SU-DHL-6 (cell line): ENCODE data around the gene TXLNB.

Experiments used
- H2AFZ ChIP-seq: fragments of 200-600 bp; sonication (generic); 2 replicates; pipeline ENCODE4 v1.6.1; 2014; ENCODE audit warnings: low read depth, mild to moderate bottlenecking, moderate library complexity, mixed read lengths, antibody characterized with exemption, low read length; ENCODE audit not compliant: severe bottlenecking
- H3F3A ChIP-seq: fragments of 200-600 bp; shearing (Covaris generic); 2 replicates; pipeline ENCODE4 v1.6.0; 2016; ENCODE audit warnings: antibody characterized with exemption, mild to moderate bottlenecking; ENCODE audit not compliant: insufficient read depth
- H3K27ac ChIP-seq: fragments of 200-600 bp; sonication (generic); 2 replicates; pipeline ENCODE4 v1.5.1; 2016; ENCODE audit warnings: low read depth, mild to moderate bottlenecking, low read length, moderate library complexity, mixed read lengths
- H3K27me3 ChIP-seq: fragments of 200-600 bp; sonication (generic), shearing (Covaris generic); 2 replicates; pipeline ENCODE4 v1.6.0; 2014; ENCODE audit warnings: mild to moderate bottlenecking, low read length
- H3K36me3 ChIP-seq: fragments of 200-600 bp; sonication (generic); 2 replicates; pipeline ENCODE4 v1.6.1; 2014; ENCODE audit warnings: mild to moderate bottlenecking, low read length, mixed read lengths
- H3K4me2 ChIP-seq: fragments of 300-600, 200-600 bp; shearing (Covaris generic), sonication (generic); 2 replicates; pipeline ENCODE4 v1.6.0; 2014; ENCODE audit warnings: low read length, low read depth, mild to moderate bottlenecking; ENCODE audit not compliant: poor library complexity, severe bottlenecking
- H3K4me3 ChIP-seq: fragments of 200-600 bp; sonication (generic); 2 replicates; pipeline ENCODE4 v1.5.1; 2014; ENCODE audit warnings: antibody characterized with exemption, low read length, mild to moderate bottlenecking, mixed read lengths; ENCODE audit not compliant: insufficient read depth, poor library complexity, severe bottlenecking
- H3K79me2 ChIP-seq: fragments of 200-600 bp; sonication (generic); 2 replicates; pipeline ENCODE4 v1.6.1; 2014; ENCODE audit warnings: mild to moderate bottlenecking, low read length, moderate library complexity; ENCODE audit not compliant: insufficient read depth
- H3K9ac ChIP-seq: fragments of 200-600 bp; sonication (generic); 2 replicates; pipeline ENCODE4 v1.7.0; 2014; ENCODE audit warnings: mild to moderate bottlenecking, low read length
- H3K9me2 ChIP-seq: fragments of 200-600 bp; sonication (generic); replicated peaks from 2 replicates; pipeline ENCODE4 v1.6.1; 2014; ENCODE audit warnings: low read length; ENCODE audit not compliant: insufficient read depth
- H3K9me3 ChIP-seq: fragments of 200-600 bp; sonication (generic); 2 replicates; pipeline ENCODE4 v1.6.1; 2014; ENCODE audit warnings: low read length, mixed read lengths; ENCODE audit not compliant: insufficient read depth
- H4K20me1 ChIP-seq: fragments of 200-600 bp; sonication (generic); 2 replicates; pipeline ENCODE4 v1.6.1; 2014; ENCODE audit warnings: low read depth, mild to moderate bottlenecking, antibody characterized with exemption, low read length, moderate library complexity, mixed read lengths
- CTCF ChIP-seq: fragments of 200-600 bp; sonication (generic); IDR thresholded peaks from one replicate; pipeline ENCODE4 v1.5.1; 2017; ENCODE audit warnings: antibody characterized with exemption, mild to moderate bottlenecking, low read length, moderate library complexity; ENCODE audit not compliant: insufficient read depth, poor library complexity, severe bottlenecking
- EZH2phosphoT487 ChIP-seq: fragments of 200-600 bp; sonication (generic), shearing (Covaris generic); conservative IDR thresholded peaks from 2 replicates; pipeline ENCODE4 v1.6.1; 2018; ENCODE audit warnings: mild to moderate bottlenecking, antibody characterized with exemption, low read length, moderate library complexity, mixed read lengths

Gene TXLNB

GRCh38 chr6:139325125-139325524 lies 33.3 kb upstream of the TXLNB start:
- Histone ChIP-seq H3K9me2 (no peaks in the 10 kb centered on the region), H4K20me1 (no peaks in the 10 kb centered on the region), H3F3A (peaks cover 77% of the 10 kb centered on the region), H3K27me3 (no peaks in the 10 kb centered on the region), H3K9ac (peak overlapping the region; percentile 52), H3K9me3 (no peaks in the 10 kb centered on the region), H2AFZ (no peak overlapping the region), H3K4me2 (peak overlapping the region; percentile 74), H3K27ac (peak overlapping the region; percentile 99), H3K4me3 (no peak overlapping the region), H3K36me3 (peaks cover 16% of the 10 kb centered on the region), H3K79me2 (peaks cover 8% of the 10 kb centered on the region; the same call in 1 of the 2 replicates)
- TF ChIP-seq CTCF (no peak), EZH2phosphoT487 (no peak)

DNA sequence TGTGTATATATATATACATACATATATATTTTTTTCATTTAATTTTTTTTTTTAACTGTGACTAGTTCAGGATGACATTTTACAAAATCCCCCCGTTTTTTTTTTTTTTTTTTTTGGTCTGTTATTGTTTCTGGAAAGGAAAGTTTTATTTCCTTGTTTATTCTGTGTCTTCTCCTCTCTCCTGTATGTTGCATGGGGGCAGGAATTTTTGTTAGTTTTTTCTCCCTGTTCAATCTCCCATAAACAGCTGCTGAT lies 32.4 kb upstream of the TXLNB start:
- no peak for TF ChIP-seq EZH2phosphoT487
- no peak for TF ChIP-seq CTCF
- peak overlapping the region; percentile 74 for H3K4me2 ChIP-seq
- no peaks in the 10 kb centered on the region for H3K9me2 ChIP-seq

GRCh38 chr6:139323511-139324300 lies 31.9 kb upstream of the TXLNB start:
- H3F3A ChIP-seq = peaks cover 77% of the 10 kb centered on the region
- peak overlapping the region; percentile 68 for H2AFZ ChIP-seq
- peak overlapping the region; percentile 40 for H3K9ac ChIP-seq
- peaks cover 8% of the 10 kb centered on the region; the same call in 1 of the 2 replicates for H3K79me2 ChIP-seq
- H3K27me3 ChIP-seq = no peaks in the 10 kb centered on the region
- H3K36me3 ChIP-seq = peaks cover 11% of the 10 kb centered on the region
- peak overlapping the region; percentile 99 for H3K27ac ChIP-seq
- no peaks in the 10 kb centered on the region for H3K9me2 ChIP-seq
- no peaks in the 10 kb centered on the region for H3K9me3 ChIP-seq
- H4K20me1 ChIP-seq = no peaks in the 10 kb centered on the region
- peak overlapping the region; percentile 36 for H3K4me3 ChIP-seq
- peak overlapping the region; percentile 74 for H3K4me2 ChIP-seq
- TF ChIP-seq CTCF = no peak
- TF ChIP-seq EZH2phosphoT487 = no peak

More for the DNA sequence above, 32.4 kb upstream of the TXLNB start:
- Histone ChIP-seq H4K20me1 (no peaks in the 10 kb centered on the region), H3F3A (peaks cover 77% of the 10 kb centered on the region), H3K79me2 (peaks cover 8% of the 10 kb centered on the region; the same call in 1 of the 2 replicates), H3K27me3 (no peaks in the 10 kb centered on the region), H3K9me3 (no peaks in the 10 kb centered on the region), H3K4me3 (no peak overlapping the region), H2AFZ (no peak overlapping the region), H3K9ac (peak overlapping the region; percentile 40; the same call in 1 of the 2 replicates), H3K36me3 (peaks cover 15% of the 10 kb centered on the region), H3K27ac (peak overlapping the region; percentile 99)
